Sigmoid colon (tissue), 4 donors: ENCODE data around the gene GRIK1.

Experiments used
- EP300 ChIP-seq, 4 donors: sonication (generic); formaldehyde crosslinking; IDR thresholded peaks; one replicate each; pipeline ENCODE4 v1.6.1; 2017; ENCODE audit warnings: antibody characterized with exemption in 4 of 4
- POLR2A ChIP-seq, 2 donors: fragments of 450-650 bp; IDR thresholded peaks; one replicate each; pipeline ENCODE4 v1.6.1; 2016; ENCODE audit warnings: antibody characterized with exemption in 2 of 2, mild to moderate bottlenecking in 2 of 2, moderate library complexity in 2 of 2
- POLR2AphosphoS5 ChIP-seq, 4 donors: sonication (generic); formaldehyde crosslinking; IDR thresholded peaks; one replicate each; pipeline ENCODE4 v1.6.1; 2017; ENCODE audit warnings: antibody characterized with exemption in 4 of 4
- TF ChIP-seq, protein P1 (sequence below), 4 experiments: fragments of 450-650 bp in 3 of 4; fragments of 200-600 bp in 1 of 4; IDR thresholded peaks; one replicate each; pipeline ENCODE4 v1.5.1; 2016 to 2019; ENCODE audit warnings: antibody characterized with exemption in 4 of 4, mild to moderate bottlenecking in 3 of 4, moderate library complexity in 2 of 4

DNA sequence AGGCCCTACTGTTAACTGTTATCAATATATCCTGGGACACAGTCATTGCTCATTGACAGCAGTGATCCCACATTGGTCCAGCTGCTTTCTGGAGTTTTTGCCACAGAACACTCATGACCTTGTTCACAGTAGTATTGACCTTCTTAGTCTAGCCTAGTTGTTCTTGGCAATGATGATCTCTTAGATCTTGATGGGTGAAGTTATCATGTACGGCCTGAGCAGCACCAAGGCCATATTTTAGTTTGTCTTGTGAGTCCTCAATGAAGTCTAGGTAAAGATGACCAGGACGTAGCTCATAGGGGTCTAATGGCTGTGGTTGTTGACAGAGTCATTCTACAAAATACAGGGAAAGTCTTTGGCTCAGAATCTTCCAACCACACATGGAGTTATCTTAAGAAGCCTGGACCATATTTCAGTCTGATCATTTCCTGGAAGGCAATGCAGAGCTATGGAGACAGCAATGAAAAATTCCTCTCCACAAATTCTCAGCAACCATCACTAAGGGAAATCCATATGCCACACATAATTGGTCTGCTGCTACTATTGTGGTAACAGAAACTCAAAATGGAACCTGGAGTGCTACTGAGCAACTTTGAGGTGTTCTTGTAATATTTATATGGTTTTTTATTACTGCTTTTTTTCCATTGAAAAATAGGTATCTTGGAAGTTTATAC, 279.6 kb downstream of the GRIK1 start:
- TF ChIP-seq, protein P1, sequence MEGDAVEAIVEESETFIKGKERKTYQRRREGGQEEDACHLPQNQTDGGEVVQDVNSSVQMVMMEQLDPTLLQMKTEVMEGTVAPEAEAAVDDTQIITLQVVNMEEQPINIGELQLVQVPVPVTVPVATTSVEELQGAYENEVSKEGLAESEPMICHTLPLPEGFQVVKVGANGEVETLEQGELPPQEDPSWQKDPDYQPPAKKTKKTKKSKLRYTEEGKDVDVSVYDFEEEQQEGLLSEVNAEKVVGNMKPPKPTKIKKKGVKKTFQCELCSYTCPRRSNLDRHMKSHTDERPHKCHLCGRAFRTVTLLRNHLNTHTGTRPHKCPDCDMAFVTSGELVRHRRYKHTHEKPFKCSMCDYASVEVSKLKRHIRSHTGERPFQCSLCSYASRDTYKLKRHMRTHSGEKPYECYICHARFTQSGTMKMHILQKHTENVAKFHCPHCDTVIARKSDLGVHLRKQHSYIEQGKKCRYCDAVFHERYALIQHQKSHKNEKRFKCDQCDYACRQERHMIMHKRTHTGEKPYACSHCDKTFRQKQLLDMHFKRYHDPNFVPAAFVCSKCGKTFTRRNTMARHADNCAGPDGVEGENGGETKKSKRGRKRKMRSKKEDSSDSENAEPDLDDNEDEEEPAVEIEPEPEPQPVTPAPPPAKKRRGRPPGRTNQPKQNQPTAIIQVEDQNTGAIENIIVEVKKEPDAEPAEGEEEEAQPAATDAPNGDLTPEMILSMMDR (IDR thresholded peaks at IDR 0.05): no peak
- TF ChIP-seq POLR2A (IDR thresholded peaks at IDR 0.05): no peak
- no peak for TF ChIP-seq EP300 (IDR thresholded peaks at IDR 0.05)
- TF ChIP-seq POLR2AphosphoS5 (IDR thresholded peaks at IDR 0.05): no peak
